ENCODE results near the gene C15orf61. TPM values are rescaled to one million over a fixed set of nuclear protein-coding genes. Genes with fewer than 3 reads are reported as not detected.

Gene C15orf61
- total RNA-seq: 10 to 100 TPM in 1 of 2 experiments, 1 to 10 TPM in 1; 9.5 to 13.4 TPM
- 10 to 100 TPM; 11.2 to 13.0 TPM for polyA plus RNA-seq

GRCh38 chr15:67521029-67521782 is at the start of gene C15orf61:
TSS of gene C15orf61 (plus strand) at chr15:67521131. CDS start at chr15:67521249, 118 bp downstream.
- POLR2A ChIA-PET (ENCODE audit: partially characterized antibody): interaction anchor here (0.6 to 3.2 kb wide), 14 partner anchors 9 to 320 kb away, joined by 3 to 94 read pairs (median 4); partner anchors contain the start of genes MAP2K5 and RNU6-1
- no peaks in the 10 kb centered on the region for H3K9me3 ChIP-seq (ENCODE audit: control insufficient read depth in 1 of 2, low read length in 2 of 2)
- no peaks in the 10 kb centered on the region for H3K36me3 ChIP-seq (ENCODE audit: insufficient read depth, low read length)
- intact Hi-C loops (cut with micrococcal nuclease): loop anchor here (1.0 to 2.0 kb wide), 3 partner anchors 20 to 534 kb away; partner anchors contain the start of genes PIAS1 and RNU6-1
- CTCF ChIA-PET (ENCODE audit: partially characterized antibody): interaction anchor here (1.2 to 1.5 kb wide), 3 partner anchors 9 to 315 kb away, joined by 3 to 4 read pairs (median 3); no protein-coding TSS in a partner anchor
- Mint-ChIP-seq H3K9me3 (no peaks in the 10 kb centered on the region), H3K27me3 (no peaks in the 10 kb centered on the region), H3K4me3 (peak within 1 kb of the TSS; percentile 90 to 96 (median 93)), H3K36me3 (peaks cover 1 to 6% of the 10 kb centered on the region in 2 donors), H3K27ac (peak within 1 kb of the TSS; percentile 93 to 97 (median 97)), H3K4me1 (peaks cover 18 to 37% (median 26%) of the 10 kb centered on the region in 4 donors)
- H3K4me1 ChIP-seq (ENCODE audit: insufficient read depth, low read length): peaks cover 33% of the 10 kb centered on the region
- H3K27me3 ChIP-seq (ENCODE audit: insufficient read depth, low read length): no peaks in the 10 kb centered on the region
- peak; percentile 86 to 89 (median 87) for DNase-seq
- H3K4me3 ChIP-seq (ENCODE audit: low read length in 2 of 2): peak within 1 kb of the TSS; percentile 64 to 93
- peak within 1 kb of the TSS; percentile 70 for H3K27ac ChIP-seq (ENCODE audit: low read depth, low read length)

GRCh38 chr15:67472957-67473356 is 48.0 kb upstream of the C15orf61 start:
- H3K36me3 ChIP-seq (ENCODE audit: insufficient read depth, low read length): no peaks in the 10 kb centered on the region
- H3K4me1 Mint-ChIP-seq: no peaks in the 10 kb centered on the region
- CTCF ChIA-PET (ENCODE audit: partially characterized antibody): interaction anchor here (1.0 kb wide), 1 partner anchor 16 kb away, joined by 3 read pairs; no protein-coding TSS in a partner anchor
- no peaks in the 10 kb centered on the region for H3K9me3 Mint-ChIP-seq
- H3K36me3 Mint-ChIP-seq: peaks cover 0 to 4% of the 10 kb centered on the region in 2 donors
- no peaks in the 10 kb centered on the region for H3K9me3 ChIP-seq (ENCODE audit: control insufficient read depth in 1 of 2, low read length in 2 of 2)
- POLR2A ChIA-PET (ENCODE audit: partially characterized antibody): no interaction called here
- no peak overlapping the region for H3K27ac ChIP-seq (ENCODE audit: low read depth, low read length)
- no peak for DNase-seq
- H3K27me3 Mint-ChIP-seq: no peaks in the 10 kb centered on the region
- H3K27ac Mint-ChIP-seq: no peak overlapping the region
- H3K4me3 ChIP-seq (ENCODE audit: low read length in 2 of 2): no peak overlapping the region
- no peaks in the 10 kb centered on the region for H3K27me3 ChIP-seq (ENCODE audit: insufficient read depth, low read length)
- no peak overlapping the region for H3K4me3 Mint-ChIP-seq
- no peaks in the 10 kb centered on the region for H3K4me1 ChIP-seq (ENCODE audit: insufficient read depth, low read length)
- intact Hi-C loops (cut with micrococcal nuclease): no loop called here

GRCh38 chr15:67474405-67475110 is 46.4 kb upstream of the C15orf61 start:
- no peak overlapping the region for H3K27ac Mint-ChIP-seq
- no peaks in the 10 kb centered on the region for H3K36me3 ChIP-seq (ENCODE audit: insufficient read depth, low read length)
- peaks cover 0 to 8% of the 10 kb centered on the region in 2 donors for H3K36me3 Mint-ChIP-seq
- no peaks in the 10 kb centered on the region for H3K4me1 Mint-ChIP-seq
- no peaks in the 10 kb centered on the region for H3K4me1 ChIP-seq (ENCODE audit: insufficient read depth, low read length)
- ChIA-PET POLR2A (ENCODE audit: partially characterized antibody) (no interaction called here), CTCF (ENCODE audit: partially characterized antibody) (no interaction called here)
- DNase-seq: no peak
- no peaks in the 10 kb centered on the region for H3K9me3 Mint-ChIP-seq
- H3K4me3 Mint-ChIP-seq: no peak overlapping the region
- intact Hi-C loops (cut with micrococcal nuclease): no loop called here
- H3K9me3 ChIP-seq (ENCODE audit: control insufficient read depth in 1 of 2, low read length in 2 of 2): no peaks in the 10 kb centered on the region
- H3K4me3 ChIP-seq (ENCODE audit: low read length in 2 of 2): no peak overlapping the region
- H3K27ac ChIP-seq (ENCODE audit: low read depth, low read length): no peak overlapping the region
- H3K27me3 ChIP-seq (ENCODE audit: insufficient read depth, low read length): no peaks in the 10 kb centered on the region
- peaks cover 0 to 3% of the 10 kb centered on the region in 2 donors for H3K27me3 Mint-ChIP-seq

- peaks cover 0 to 7% (median 3%) of the 10 kb centered on the region in 8 donors for H3K9me3 Mint-ChIP-seq
- peaks cover 0 to 7% of the 10 kb centered on the region in 2 donors for H3K27me3 Mint-ChIP-seq
- H3K4me3 Mint-ChIP-seq: no peak overlapping the region
- H3K27me3 ChIP-seq (ENCODE audit: insufficient read depth, low read length): no peaks in the 10 kb centered on the region
- H3K36me3 Mint-ChIP-seq: peaks cover 2 to 17% of the 10 kb centered on the region in 2 donors
- no peak overlapping the region for H3K27ac ChIP-seq (ENCODE audit: low read depth, low read length)
- no peaks in the 10 kb centered on the region for H3K36me3 ChIP-seq (ENCODE audit: insufficient read depth, low read length)
- no peak for DNase-seq
- ChIA-PET POLR2A (ENCODE audit: partially characterized antibody) (no interaction called here), CTCF (ENCODE audit: partially characterized antibody) (no interaction called here)
- H3K4me3 ChIP-seq (ENCODE audit: low read length in 2 of 2): no peak overlapping the region
- no peaks in the 10 kb centered on the region for H3K4me1 ChIP-seq (ENCODE audit: insufficient read depth, low read length)
- peaks cover 0 to 2% (median 0%) of the 10 kb centered on the region in 4 donors for H3K4me1 Mint-ChIP-seq
- H3K27ac Mint-ChIP-seq: no peak overlapping the region
- intact Hi-C loops (cut with micrococcal nuclease): no loop called here
- no peaks in the 10 kb centered on the region for H3K9me3 ChIP-seq (ENCODE audit: control insufficient read depth in 1 of 2, low read length in 2 of 2)
Observed at GRCh38 chr15:67479781-67480505, 41.0 kb upstream of the C15orf61 start.

- no peaks in the 10 kb centered on the region for H3K4me1 ChIP-seq (ENCODE audit: insufficient read depth, low read length)
- no peaks in the 10 kb centered on the region for H3K36me3 ChIP-seq (ENCODE audit: insufficient read depth, low read length)
- POLR2A ChIA-PET (ENCODE audit: partially characterized antibody): no interaction called here
- Mint-ChIP-seq H3K36me3 (peaks cover 2 to 17% of the 10 kb centered on the region in 2 donors), H3K9me3 (peaks cover 0 to 9% (median 7%) of the 10 kb centered on the region in 8 donors), H3K4me1 (peaks cover 0 to 2% (median 0%) of the 10 kb centered on the region in 4 donors), H3K4me3 (no peak overlapping the region), H3K27ac (no peak overlapping the region), H3K27me3 (peaks cover 0 to 7% of the 10 kb centered on the region in 2 donors)
- H3K27me3 ChIP-seq (ENCODE audit: insufficient read depth, low read length): no peaks in the 10 kb centered on the region
- intact Hi-C loops (cut with micrococcal nuclease): no loop called here
- no peak overlapping the region for H3K27ac ChIP-seq (ENCODE audit: low read depth, low read length)
- no peaks in the 10 kb centered on the region for H3K9me3 ChIP-seq (ENCODE audit: control insufficient read depth in 1 of 2, low read length in 2 of 2)
- no peak for DNase-seq
- CTCF ChIA-PET (ENCODE audit: partially characterized antibody): no interaction called here
- H3K4me3 ChIP-seq (ENCODE audit: low read length in 2 of 2): no peak overlapping the region
Observed at GRCh38 chr15:67480741-67481140, 40.2 kb upstream of the C15orf61 start.

GRCh38 chr15:67481680-67482079 is 39.3 kb upstream of the C15orf61 start:
- CTCF ChIA-PET (ENCODE audit: partially characterized antibody): no interaction called here
- peak overlapping the region in 1 of 7 donors; percentile 14 for H3K27ac Mint-ChIP-seq
- peaks cover 2 to 20% of the 10 kb centered on the region in 2 donors for H3K36me3 Mint-ChIP-seq
- H3K4me1 ChIP-seq (ENCODE audit: insufficient read depth, low read length): no peaks in the 10 kb centered on the region
- no peaks in the 10 kb centered on the region for H3K36me3 ChIP-seq (ENCODE audit: insufficient read depth, low read length)
- H3K27me3 Mint-ChIP-seq: peaks cover 0 to 7% of the 10 kb centered on the region in 2 donors
- POLR2A ChIA-PET (ENCODE audit: partially characterized antibody): no interaction called here
- no peak for DNase-seq
- H3K27ac ChIP-seq (ENCODE audit: low read depth, low read length): no peak overlapping the region
- H3K4me3 ChIP-seq (ENCODE audit: low read length in 2 of 2): no peak overlapping the region
- H3K4me1 Mint-ChIP-seq: peaks cover 0 to 2% (median 0%) of the 10 kb centered on the region in 4 donors
- no peaks in the 10 kb centered on the region for H3K27me3 ChIP-seq (ENCODE audit: insufficient read depth, low read length)
- peaks cover 0 to 11% (median 7%) of the 10 kb centered on the region in 8 donors for H3K9me3 Mint-ChIP-seq
- no peak overlapping the region for H3K4me3 Mint-ChIP-seq
- no peaks in the 10 kb centered on the region for H3K9me3 ChIP-seq (ENCODE audit: control insufficient read depth in 1 of 2, low read length in 2 of 2)
- intact Hi-C loops (cut with micrococcal nuclease): no loop called here
